Measurements from ENCODE around the gene ASB15.

The ASB15 gene

DNA sequence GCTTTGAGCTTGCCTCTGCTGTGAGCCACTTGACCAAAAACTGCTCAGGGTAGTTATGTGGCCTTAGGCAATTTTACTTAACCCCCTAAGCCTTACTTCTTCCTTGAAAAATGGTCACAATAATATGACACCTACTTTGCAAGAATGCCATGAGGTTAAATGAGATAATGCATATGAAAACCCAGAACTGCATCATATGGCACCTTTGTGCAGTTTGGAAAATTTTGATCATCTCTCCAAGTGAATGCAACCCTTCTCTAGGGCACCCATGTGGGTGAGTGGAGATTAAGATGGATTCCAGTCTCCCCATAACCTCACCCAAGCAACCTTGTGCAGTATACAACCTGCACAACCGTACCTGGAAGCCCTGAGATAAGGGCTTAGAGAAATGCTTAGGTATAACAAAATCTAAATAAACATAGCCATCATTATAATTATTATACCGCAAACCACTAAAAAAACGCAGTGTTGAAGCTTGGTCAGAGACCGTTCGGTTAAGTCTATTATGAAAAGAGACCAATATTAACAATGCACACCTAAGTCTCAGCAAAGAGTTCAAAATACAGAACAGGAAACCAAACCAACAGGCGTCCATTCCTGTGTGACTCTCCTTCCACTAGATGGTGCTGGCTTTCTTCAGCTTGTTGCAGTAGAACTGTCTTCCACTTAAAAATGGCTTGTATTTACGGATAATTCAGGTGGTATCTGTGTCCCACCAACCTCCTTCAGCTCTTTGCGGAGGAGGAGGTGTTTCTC lies 21.0 kb upstream of the ASB15 start:
- TF ChIP-seq, protein P1, sequence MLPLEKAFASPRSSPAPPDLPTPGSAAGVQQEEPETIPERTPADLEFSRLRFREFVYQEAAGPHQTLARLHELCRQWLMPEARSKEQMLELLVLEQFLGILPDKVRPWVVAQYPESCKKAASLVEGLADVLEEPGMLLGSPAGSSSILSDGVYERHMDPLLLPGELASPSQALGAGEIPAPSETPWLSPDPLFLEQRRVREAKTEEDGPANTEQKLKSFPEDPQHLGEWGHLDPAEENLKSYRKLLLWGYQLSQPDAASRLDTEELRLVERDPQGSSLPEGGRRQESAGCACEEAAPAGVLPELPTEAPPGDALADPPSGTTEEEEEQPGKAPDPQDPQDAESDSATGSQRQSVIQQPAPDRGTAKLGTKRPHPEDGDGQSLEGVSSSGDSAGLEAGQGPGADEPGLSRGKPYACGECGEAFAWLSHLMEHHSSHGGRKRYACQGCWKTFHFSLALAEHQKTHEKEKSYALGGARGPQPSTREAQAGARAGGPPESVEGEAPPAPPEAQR (tag by site-specific recombination; IDR thresholded peaks at IDR 0.05): no peak
- TF ChIP-seq ZNF654 (tag by site-specific recombination; IDR thresholded peaks at IDR 0.05; ENCODE audit: low read depth) (peak; percentile 95), ZNF324 (tag by site-specific recombination; IDR thresholded peaks at IDR 0.05) (no peak), ZNF2 (tag by site-specific recombination; IDR thresholded peaks at IDR 0.05) (peak; percentile 66; the same call in 1 of the 2 replicates), YY1 (tag by site-specific recombination; IDR thresholded peaks at IDR 0.05) (0 out of 2 replicates have a peak, but pooled peaks have one; percentile 34), ZNF660 (tag by site-specific recombination; IDR thresholded peaks at IDR 0.05) (peak; percentile 34; the same call in 1 of the 2 replicates), SCRT2 (tag by site-specific recombination; IDR thresholded peaks at IDR 0.05) (peak; percentile 93), SCRT1 (tag by site-specific recombination; IDR thresholded peaks at IDR 0.05; ENCODE audit: borderline replicate concordance) (peak; percentile 86), ZBTB48 (tag by site-specific recombination; IDR thresholded peaks at IDR 0.05) (no peak), ZNF248 (tag by site-specific recombination; IDR thresholded peaks at IDR 0.05) (no peak), ZNF24 (tag by site-specific recombination; IDR thresholded peaks at IDR 0.05) (no peak), MEIS1 (CRISPR knock-in tag; IDR thresholded peaks at IDR 0.05; ENCODE audit: borderline replicate concordance) (no peak), ZNF664 (tag by site-specific recombination; IDR thresholded peaks at IDR 0.05) (peak; percentile 93)
- TF ChIP-seq, protein P2, sequence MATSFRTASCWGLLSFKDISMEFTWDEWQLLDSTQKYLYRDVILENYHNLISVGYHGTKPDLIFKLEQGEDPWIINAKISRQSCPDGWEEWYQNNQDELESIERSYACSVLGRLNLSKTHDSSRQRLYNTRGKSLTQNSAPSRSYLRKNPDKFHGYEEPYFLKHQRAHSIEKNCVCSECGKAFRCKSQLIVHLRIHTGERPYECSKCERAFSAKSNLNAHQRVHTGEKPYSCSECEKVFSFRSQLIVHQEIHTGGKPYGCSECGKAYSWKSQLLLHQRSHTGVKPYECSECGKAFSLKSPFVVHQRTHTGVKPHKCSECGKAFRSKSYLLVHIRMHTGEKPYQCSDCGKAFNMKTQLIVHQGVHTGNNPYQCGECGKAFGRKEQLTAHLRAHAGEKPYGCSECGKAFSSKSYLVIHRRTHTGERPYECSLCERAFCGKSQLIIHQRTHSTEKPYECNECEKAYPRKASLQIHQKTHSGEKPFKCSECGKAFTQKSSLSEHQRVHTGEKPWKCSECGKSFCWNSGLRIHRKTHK (tag by site-specific recombination; IDR thresholded peaks at IDR 0.05): no peak
- TF ChIP-seq, protein P3, sequence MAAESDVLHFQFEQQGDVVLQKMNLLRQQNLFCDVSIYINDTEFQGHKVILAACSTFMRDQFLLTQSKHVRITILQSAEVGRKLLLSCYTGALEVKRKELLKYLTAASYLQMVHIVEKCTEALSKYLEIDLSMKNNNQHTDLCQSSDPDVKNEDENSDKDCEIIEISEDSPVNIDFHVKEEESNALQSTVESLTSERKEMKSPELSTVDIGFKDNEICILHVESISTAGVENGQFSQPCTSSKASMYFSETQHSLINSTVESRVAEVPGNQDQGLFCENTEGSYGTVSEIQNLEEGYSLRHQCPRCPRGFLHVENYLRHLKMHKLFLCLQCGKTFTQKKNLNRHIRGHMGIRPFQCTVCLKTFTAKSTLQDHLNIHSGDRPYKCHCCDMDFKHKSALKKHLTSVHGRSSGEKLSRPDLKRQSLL (tag by site-specific recombination; IDR thresholded peaks at IDR 0.05): no peak
- TF ChIP-seq, protein P4, sequence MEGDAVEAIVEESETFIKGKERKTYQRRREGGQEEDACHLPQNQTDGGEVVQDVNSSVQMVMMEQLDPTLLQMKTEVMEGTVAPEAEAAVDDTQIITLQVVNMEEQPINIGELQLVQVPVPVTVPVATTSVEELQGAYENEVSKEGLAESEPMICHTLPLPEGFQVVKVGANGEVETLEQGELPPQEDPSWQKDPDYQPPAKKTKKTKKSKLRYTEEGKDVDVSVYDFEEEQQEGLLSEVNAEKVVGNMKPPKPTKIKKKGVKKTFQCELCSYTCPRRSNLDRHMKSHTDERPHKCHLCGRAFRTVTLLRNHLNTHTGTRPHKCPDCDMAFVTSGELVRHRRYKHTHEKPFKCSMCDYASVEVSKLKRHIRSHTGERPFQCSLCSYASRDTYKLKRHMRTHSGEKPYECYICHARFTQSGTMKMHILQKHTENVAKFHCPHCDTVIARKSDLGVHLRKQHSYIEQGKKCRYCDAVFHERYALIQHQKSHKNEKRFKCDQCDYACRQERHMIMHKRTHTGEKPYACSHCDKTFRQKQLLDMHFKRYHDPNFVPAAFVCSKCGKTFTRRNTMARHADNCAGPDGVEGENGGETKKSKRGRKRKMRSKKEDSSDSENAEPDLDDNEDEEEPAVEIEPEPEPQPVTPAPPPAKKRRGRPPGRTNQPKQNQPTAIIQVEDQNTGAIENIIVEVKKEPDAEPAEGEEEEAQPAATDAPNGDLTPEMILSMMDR (tag by site-specific recombination; IDR thresholded peaks at IDR 0.05): peak; percentile 77
- Histone ChIP-seq H3K36me3 (ENCODE audit: control insufficient read depth in 2 of 2, insufficient read depth in 1 of 2, low read length in 2 of 2) (no peaks in the 10 kb centered on the region), H3K27ac (ENCODE audit: extremely low read depth, low read depth, low read length) (no peak overlapping the region), H3K4me1 (ENCODE audit: control insufficient read depth, insufficient read depth, low read length) (no peaks in the 10 kb centered on the region), H3K4me3 (ENCODE audit: low read depth, low read length) (no peak overlapping the region), H3K9me3 (ENCODE audit: control insufficient read depth, insufficient read depth, low read depth, low read length) (no peaks in the 10 kb centered on the region)
- CTCF ChIA-PET: interaction anchor here (0.5 to 2.8 kb wide), 19 partner anchors 10 to 437 kb away, joined by 3 to 18 read pairs (median 3); partner anchors contain the start of gene ASB15
- POLR2A ChIA-PET: no interaction called here

DNA sequence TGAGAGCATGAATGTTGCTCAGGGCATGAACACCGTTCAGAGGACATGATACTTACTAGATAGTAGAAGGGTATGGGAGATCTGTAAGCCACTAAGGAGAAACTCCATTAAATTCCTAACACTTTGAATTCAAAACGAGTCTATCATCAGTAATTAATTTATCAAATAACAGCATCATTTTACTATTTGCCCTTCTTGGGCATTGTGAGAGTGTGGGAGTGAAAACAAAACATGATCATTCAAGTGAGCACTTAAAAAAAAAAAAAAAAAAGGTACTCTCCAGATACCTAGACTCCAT lies 20.5 kb upstream of the ASB15 start:
- no peak overlapping the region for H3K27ac ChIP-seq (ENCODE audit: extremely low read depth, low read depth, low read length)
- ChIA-PET POLR2A (no interaction called here), CTCF (interaction anchor here (0.5 to 2.8 kb wide), 21 partner anchors 10 to 1425 kb away, joined by 3 to 18 read pairs (median 3); partner anchors contain the start of gene ASB15)
- H3K9me3 ChIP-seq (ENCODE audit: control insufficient read depth, insufficient read depth, low read depth, low read length): no peaks in the 10 kb centered on the region
- no peak overlapping the region for H3K4me3 ChIP-seq (ENCODE audit: low read depth, low read length)
- TF ChIP-seq GLI2 (tag by site-specific recombination; IDR thresholded peaks at IDR 0.05; ENCODE audit: borderline replicate concordance, low read depth) (no peak), ZNF174 (tag by site-specific recombination; IDR thresholded peaks at IDR 0.05) (no peak), ZNF701 (tag by site-specific recombination; IDR thresholded peaks at IDR 0.05) (no peak), IKZF3 (tag by site-specific recombination; IDR thresholded peaks at IDR 0.05) (no peak), SCRT2 (tag by site-specific recombination; IDR thresholded peaks at IDR 0.05) (0 out of 2 replicates have a peak, but pooled peaks have one; percentile 4), ZNF654 (tag by site-specific recombination; IDR thresholded peaks at IDR 0.05; ENCODE audit: low read depth) (no peak), SETDB1 (IDR thresholded peaks at IDR 0.05; ENCODE audit: insufficient read length, low read length) (no peak)
- TF ChIP-seq, protein P5, sequence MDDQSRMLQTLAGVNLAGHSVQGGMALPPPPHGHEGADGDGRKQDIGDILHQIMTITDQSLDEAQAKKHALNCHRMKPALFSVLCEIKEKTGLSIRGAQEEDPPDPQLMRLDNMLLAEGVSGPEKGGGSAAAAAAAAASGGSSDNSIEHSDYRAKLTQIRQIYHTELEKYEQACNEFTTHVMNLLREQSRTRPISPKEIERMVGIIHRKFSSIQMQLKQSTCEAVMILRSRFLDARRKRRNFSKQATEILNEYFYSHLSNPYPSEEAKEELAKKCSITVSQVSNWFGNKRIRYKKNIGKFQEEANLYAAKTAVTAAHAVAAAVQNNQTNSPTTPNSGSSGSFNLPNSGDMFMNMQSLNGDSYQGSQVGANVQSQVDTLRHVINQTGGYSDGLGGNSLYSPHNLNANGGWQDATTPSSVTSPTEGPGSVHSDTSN (CRISPR knock-in tag; IDR thresholded peaks at IDR 0.05): no peak
- TF ChIP-seq, protein P6, sequence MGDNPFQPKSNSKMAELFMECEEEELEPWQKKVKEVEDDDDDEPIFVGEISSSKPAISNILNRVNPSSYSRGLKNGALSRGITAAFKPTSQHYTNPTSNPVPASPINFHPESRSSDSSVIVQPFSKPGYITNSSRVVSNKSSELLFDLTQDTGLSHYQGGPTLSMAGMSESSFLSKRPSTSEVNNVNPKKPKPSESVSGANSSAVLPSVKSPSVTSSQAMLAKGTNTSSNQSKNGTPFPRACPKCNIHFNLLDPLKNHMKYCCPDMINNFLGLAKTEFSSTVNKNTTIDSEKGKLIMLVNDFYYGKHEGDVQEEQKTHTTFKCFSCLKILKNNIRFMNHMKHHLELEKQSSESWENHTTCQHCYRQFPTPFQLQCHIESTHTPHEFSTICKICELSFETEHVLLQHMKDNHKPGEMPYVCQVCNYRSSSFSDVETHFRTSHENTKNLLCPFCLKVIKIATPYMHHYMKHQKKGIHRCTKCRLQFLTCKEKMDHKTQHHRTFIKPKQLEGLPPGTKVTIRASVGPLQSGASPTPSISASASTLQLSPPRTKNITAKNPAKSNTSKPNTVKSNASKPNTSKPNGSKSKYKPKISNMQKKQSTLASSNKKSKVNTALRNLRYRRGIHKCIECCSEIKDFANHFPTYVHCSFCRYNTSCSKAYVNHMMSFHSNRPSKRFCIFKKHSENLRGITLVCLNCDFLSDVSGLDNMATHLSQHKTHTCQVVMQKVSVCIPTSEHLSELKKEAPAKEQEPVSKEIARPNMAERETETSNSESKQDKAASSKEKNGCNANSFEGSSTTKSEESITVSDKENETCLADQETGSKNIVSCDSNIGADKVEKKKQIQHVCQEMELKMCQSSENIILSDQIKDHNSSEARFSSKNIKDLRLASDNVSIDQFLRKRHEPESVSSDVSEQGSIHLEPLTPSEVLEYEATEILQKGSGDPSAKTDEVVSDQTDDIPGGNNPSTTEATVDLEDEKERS (tag by site-specific recombination; IDR thresholded peaks at IDR 0.05): no peak
- H3K4me1 ChIP-seq (ENCODE audit: control insufficient read depth, insufficient read depth, low read length): no peaks in the 10 kb centered on the region
- no peaks in the 10 kb centered on the region for H3K36me3 ChIP-seq (ENCODE audit: control insufficient read depth in 2 of 2, insufficient read depth in 1 of 2, low read length in 2 of 2)

Measured in HEK293 (cell line).